Fibroblast of the conjunctiva (primary cell): Measurements from ENCODE around the gene APPL1.
"Not testable (repeated sequence)": the region's sequence is repeated elsewhere in the genome, so short reads cannot be mapped to it uniquely, and the experiment has no call there.

Experiments used
- DNase-seq: peaks from one replicate; pipeline ENCODE4 v3.0.0-alpha.2; 2010; ENCODE audit warnings: low read depth

The APPL1 gene

GRCh38 chr3:57274845-57275244 is 47.3 kb downstream of the APPL1 start:
- no peak for DNase-seq

GRCh38 chr3:57275393-57275792 is 47.9 kb downstream of the APPL1 start:
- DNase-seq: no peak

GRCh38 chr3:57278237-57278636 is 50.7 kb downstream of the APPL1 start:
- DNase-seq: no peak

GRCh38 chr3:57279685-57280084 is 52.2 kb downstream of the APPL1 start:
- DNase-seq: no peak

- DNase-seq: no peak
Measured at GRCh38 chr3:57281715-57282114, 54.2 kb downstream of the APPL1 start.

GRCh38 chr3:57283334-57283733 is 55.8 kb downstream of the APPL1 start:
- no peak for DNase-seq

GRCh38 chr3:57287205-57287604 is 59.7 kb downstream of the APPL1 start:
- no peak for DNase-seq

GRCh38 chr3:57288403-57288802 is 60.9 kb downstream of the APPL1 start:
- no peak for DNase-seq

GRCh38 chr3:57292159-57292896 is 64.8 kb downstream of the APPL1 start, which contains the start of gene ASB14:
TSS of gene ASB14 (minus strand) at chr3:57292685. CDS start at chr3:57292033, 652 bp downstream.
- DNase-seq: no peak

- no peak for DNase-seq
Measured at GRCh38 chr3:57292897-57293526, 65.5 kb downstream of the APPL1 start.

GRCh38 chr3:57298041-57298440 is 70.5 kb downstream of the APPL1 start:
- no peak for DNase-seq

GRCh38 chr3:57303520-57303919 is 76.0 kb downstream of the APPL1 start:
- DNase-seq: not testable (repeated sequence)

GRCh38 chr3:57309769-57310360 is 82.3 kb downstream of the APPL1 start:
- no peak for DNase-seq

GRCh38 chr3:57314204-57314603 is 86.7 kb downstream of the APPL1 start:
- DNase-seq: no peak
